IMR-90 (cell line): Measurements from ENCODE around the gene UGT1A7. TPM values are rescaled to one million over a fixed set of nuclear protein-coding genes. Genes with fewer than 3 reads are reported as not detected.

ENCODE experiments used
- ATAC-seq: fragments of 200-7000 bp; cut with Tn5 transposase; 2 replicates; pipeline ENCODE4 v1.9.1; 2020; ENCODE audit warnings: low read depth, mild to moderate bottlenecking, moderate library complexity
- BruUV-seq: library from RNA; stranded (reverse); fragments of 400-500 nt; replicated peaks from 2 replicates; lab custom pipeline; 2021; lab: Mats Ljungman, UMichigan
- CTCF ChIA-PET: fragments of 300-600 bp; formaldehyde crosslinking; extraction: SDS; loops from one replicate; lab custom pipeline; 2021; ENCODE audit warnings: antibody characterized with exemption; lab: Yijun Ruan, JAX
- POLR2A ChIA-PET: fragments of 300-600 bp; sonication (Branson Sonifier 250); formaldehyde crosslinking; loops from one replicate; lab custom pipeline; 2022; ENCODE audit warnings: antibody characterized with exemption; ENCODE audit not compliant: unreplicated experiment; lab: Charles Lee
- DNase-seq: peaks from one replicate; pipeline ENCODE4 v3.0.0; 2013
- H2AFZ ChIP-seq: replicated peaks from 2 replicates; pipeline ENCODE3; 2013; ENCODE audit warnings: low read length, mild to moderate bottlenecking; ENCODE audit not compliant: poor library complexity
- H2AK5ac ChIP-seq: 2 replicates; pipeline ENCODE4 v1.6.1; 2013; ENCODE audit warnings: low read depth, low read length, inconsistent platforms
- H2AK9ac ChIP-seq: replicated peaks from 2 replicates; pipeline ENCODE3; 2013; ENCODE audit warnings: mild to moderate bottlenecking, low read depth, low read length, moderate library complexity; ENCODE audit not compliant: poor library complexity
- H2BK120ac ChIP-seq: 2 replicates; pipeline ENCODE4 v1.6.1; 2013; ENCODE audit warnings: low read depth, low read length, inconsistent platforms
- H2BK15ac ChIP-seq: 3 replicates; pipeline ENCODE4 v1.6.1; 2013; ENCODE audit warnings: low read depth, low read length, inconsistent platforms
- H2BK20ac ChIP-seq: 2 replicates; pipeline ENCODE4 v1.6.1; 2013; ENCODE audit warnings: low read depth, mild to moderate bottlenecking, inconsistent platforms, low read length, moderate library complexity
- H2BK5ac ChIP-seq: 2 replicates; pipeline ENCODE4 v1.6.1; 2013; ENCODE audit warnings: mild to moderate bottlenecking, low read depth, low read length, inconsistent platforms; ENCODE audit not compliant: poor library complexity, severe bottlenecking
- H3K14ac ChIP-seq: replicated peaks from 2 replicates; pipeline ENCODE4 v1.6.1; 2013; ENCODE audit warnings: low read depth, low read length, inconsistent platforms
- H3K18ac ChIP-seq: 2 replicates; pipeline ENCODE4 v1.6.1; 2013; ENCODE audit warnings: low read depth, low read length, control low read depth
- H3K23ac ChIP-seq: 2 replicates; pipeline ENCODE4 v1.6.1; 2013; ENCODE audit warnings: low read depth, low read length, inconsistent platforms
- H3K27ac ChIP-seq: 2 replicates; pipeline ENCODE4 v1.5.1; 2013; ENCODE audit warnings: mild to moderate bottlenecking, control low read depth, low read length; ENCODE audit not compliant: insufficient read depth
- H3K27me3 ChIP-seq: 2 replicates; pipeline ENCODE4 v1.6.1; 2013; ENCODE audit warnings: low read length; ENCODE audit not compliant: control insufficient read depth, insufficient read depth
- H3K36me3 ChIP-seq: 2 replicates; pipeline ENCODE4 v1.6.1; 2013; ENCODE audit warnings: low read length, mixed read lengths; ENCODE audit not compliant: control insufficient read depth, insufficient read depth
- H3K4ac ChIP-seq: 2 replicates; pipeline ENCODE4 v1.6.1; 2013; ENCODE audit warnings: low read depth, low read length, inconsistent platforms
- H3K4me1 ChIP-seq: 2 replicates; pipeline ENCODE4 v1.6.1; 2013; ENCODE audit warnings: low read length, mixed read lengths; ENCODE audit not compliant: control insufficient read depth, insufficient read depth
- H3K4me2 ChIP-seq: 2 replicates; pipeline ENCODE4 v1.6.1; 2013; ENCODE audit warnings: low read depth, mild to moderate bottlenecking, control low read depth, low read length, moderate library complexity
- H3K4me3 ChIP-seq: 2 replicates; pipeline ENCODE4 v1.5.1; 2013; ENCODE audit warnings: low read depth, mild to moderate bottlenecking, control low read depth, low read length, moderate library complexity; ENCODE audit not compliant: insufficient read depth
- H3K56ac ChIP-seq: 2 replicates; pipeline ENCODE4 v1.6.1; 2013; ENCODE audit warnings: low read length, inconsistent platforms; ENCODE audit not compliant: insufficient read depth; ENCODE audit errors: extremely low read depth
- H3K79me1 ChIP-seq, 2 experiments: 2 replicates each; pipeline ENCODE4 v1.6.1; 2013; ENCODE audit warnings: low read length in 2 of 2, inconsistent platforms in 1 of 2, low read depth in 1 of 2
- H3K9ac ChIP-seq: 2 replicates; pipeline ENCODE4 v1.6.1; 2013; ENCODE audit warnings: low read depth, low read length, control low read depth
- H3K9me1 ChIP-seq: 2 replicates; pipeline ENCODE4 v1.6.1; 2013; ENCODE audit warnings: low read length, inconsistent platforms; ENCODE audit not compliant: insufficient read depth
- H3K9me3 ChIP-seq: 2 replicates; pipeline ENCODE4 v1.6.1; 2013; ENCODE audit warnings: low read length; ENCODE audit not compliant: control insufficient read depth, insufficient read depth
- H4K20me1 ChIP-seq: 2 replicates; pipeline ENCODE4 v1.6.1; 2013; ENCODE audit warnings: low read length, inconsistent platforms; ENCODE audit not compliant: insufficient read depth
- H4K5ac ChIP-seq: 2 replicates; pipeline ENCODE4 v1.6.1; 2013; ENCODE audit warnings: mild to moderate bottlenecking, low read depth, low read length, control low read depth
- H4K8ac ChIP-seq, 2 experiments: 2 replicates each; pipeline ENCODE4 v1.6.1; 2013; ENCODE audit warnings: low read depth in 2 of 2, low read length in 2 of 2, control low read depth in 1 of 2, inconsistent platforms in 1 of 2
- H4K91ac ChIP-seq: 2 replicates; pipeline ENCODE4 v1.6.1; 2013; ENCODE audit warnings: low read depth, low read length, inconsistent platforms; ENCODE audit not compliant: insufficient read depth
- CHD1 ChIP-seq: IDR thresholded peaks from 2 replicates; pipeline ENCODE4 v1.6.1; 2012; ENCODE audit warnings: low read depth, low read length, improper control_type of control experiment
- RCOR1 ChIP-seq: IDR thresholded peaks from 2 replicates; pipeline ENCODE4 v1.6.1; 2012; ENCODE audit warnings: mild to moderate bottlenecking, low read length, improper control_type of control experiment; ENCODE audit not compliant: insufficient replicate concordance
- RFX5 ChIP-seq: IDR thresholded peaks from 2 replicates; pipeline ENCODE4 v1.8.0; 2012; ENCODE audit warnings: low read depth, mild to moderate bottlenecking, low read length, moderate library complexity
- WGBS, 2 experiments: methylation state at CpG; one replicate each; pipeline versions ENCODE4 v1.1.5 to v1.1.7; 2013; ENCODE audit warnings: missing lambda C conversion rate in 2 of 2; ENCODE audit not compliant: insufficient read length in 1 of 2; ENCODE audit errors: extremely low coverage in 2 of 2; 5-methylcytosine and 5-hydroxymethylcytosine counted together
- dilution Hi-C: fragments of 300-500 bp; cut with HindIII; formaldehyde crosslinking; loops from one replicate; pipeline ENCODE4 v1.14.3; 2018; ENCODE audit warnings: low sequenced_read_pairs; ENCODE audit not compliant: unreplicated experiment
- in situ Hi-C: fragments of 300-500 bp; cut with MboI; formaldehyde crosslinking; loops from 3 replicates; pipeline ENCODE4 v1.14.3; 2019; ENCODE audit warnings: low sequenced_read_pairs, inconsistent platforms, mixed read lengths
- intact Hi-C: fragments of 100-400 bp; cut with micrococcal nuclease; formaldehyde crosslinking; loops from 2 replicates; pipeline ENCODE4 v1.10.0; 2022
- polyA plus RNA-seq, 3 experiments: library from polyadenylated mRNA; depleted of rRNA; stranded (reverse); fragments of >200 nt; gene quantifications; 2 replicates each; pipeline ENCODE4 v1.2.3, GENCODE V29; 2012; ENCODE audit warnings: low replicate concordance in 1 of 3
- total RNA-seq: library from RNA; depleted of rRNA; stranded (reverse); fragments of >200 nt; gene quantifications from 2 replicates; pipeline ENCODE4 v1.2.3, GENCODE V29; 2012
- TF ChIP-seq, protein P1 (sequence below): fragments of 150-350 bp; IDR thresholded peaks from 2 replicates; pipeline ENCODE4 v1.6.1; 2016; ENCODE audit warnings: low read depth, mild to moderate bottlenecking, low read length, moderate library complexity, borderline replicate concordance

UGT1A7 gene
- total and polyA plus RNA-seq, 2 of the 4 experiments (the other 2 are of a cell fraction) = not detected

DNA sequence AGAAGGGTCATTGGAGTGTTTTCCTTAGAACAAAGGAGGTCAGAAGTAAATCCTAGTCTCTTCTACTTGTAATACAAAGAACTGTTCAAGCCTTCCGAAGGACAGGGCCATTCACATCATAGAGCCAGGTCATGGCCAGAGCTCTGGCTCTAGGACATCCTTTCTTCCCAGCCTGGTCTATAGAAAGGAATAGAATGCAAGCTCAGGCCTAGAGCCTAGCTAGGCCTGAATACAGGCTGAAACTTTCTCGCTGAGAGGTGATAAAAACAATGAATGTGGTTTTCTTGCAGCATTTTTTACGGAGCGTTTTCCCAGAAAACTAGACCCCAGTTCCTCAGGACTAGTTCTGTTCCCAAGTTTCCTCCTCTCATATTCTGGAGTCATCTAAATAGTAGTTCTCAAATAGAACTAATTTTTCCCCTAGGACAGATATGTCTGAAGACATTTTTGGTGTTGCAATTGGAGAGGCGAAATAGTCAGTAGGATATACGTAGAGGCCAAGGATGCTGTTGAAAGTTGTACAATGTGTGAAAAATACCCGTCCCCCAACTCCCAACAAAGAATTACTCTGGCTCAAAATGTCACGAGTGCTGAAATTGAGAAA, 17.8 kb downstream of the UGT1A7 start:
- Histone ChIP-seq H4K91ac (peak overlapping the region; percentile 21; the same call in 1 of the 2 replicates), H2AFZ (no peak overlapping the region), H3K36me3 (no peaks in the 10 kb centered on the region), H3K4me1 (peaks cover 4% of the 10 kb centered on the region), H3K9me3 (no peaks in the 10 kb centered on the region), H3K4me2 (no peak overlapping the region), H2BK5ac (peak overlapping the region; percentile 55), H3K79me1 (no peaks in the 10 kb centered on the region), H2AK5ac (no peak overlapping the region), H4K8ac (no peak overlapping the region; a peak in 1 of 4 replicates), H3K23ac (no peak overlapping the region), H3K27ac (peak overlapping the region; percentile 99; the same call in 1 of the 2 replicates), H3K18ac (peak overlapping the region; percentile 100), H3K9me1 (no peaks in the 10 kb centered on the region), H2AK9ac (no peak overlapping the region), H2BK120ac (no peak overlapping the region), H2BK15ac (no peak overlapping the region), H3K9ac (peak overlapping the region; percentile 48; the same call in 1 of the 2 replicates), H2BK20ac (no peak overlapping the region), H3K56ac (no peak overlapping the region), H3K14ac (no peak overlapping the region), H3K27me3 (no peaks in the 10 kb centered on the region), H3K4me3 (no peak overlapping the region), H3K4ac (no peak overlapping the region), H4K5ac (peak overlapping the region; percentile 100), H4K20me1 (no peaks in the 10 kb centered on the region)
- no CpG with 5 or more reads among the region's 8 CpGs for WGBS, 2 experiments
- ATAC-seq (no peak), DNase-seq (no peak)
- dilution Hi-C loops = no loop called here
- TF ChIP-seq CHD1 (no peak), RFX5 (no peak), RCOR1 (no peak)
- TF ChIP-seq, protein P1, sequence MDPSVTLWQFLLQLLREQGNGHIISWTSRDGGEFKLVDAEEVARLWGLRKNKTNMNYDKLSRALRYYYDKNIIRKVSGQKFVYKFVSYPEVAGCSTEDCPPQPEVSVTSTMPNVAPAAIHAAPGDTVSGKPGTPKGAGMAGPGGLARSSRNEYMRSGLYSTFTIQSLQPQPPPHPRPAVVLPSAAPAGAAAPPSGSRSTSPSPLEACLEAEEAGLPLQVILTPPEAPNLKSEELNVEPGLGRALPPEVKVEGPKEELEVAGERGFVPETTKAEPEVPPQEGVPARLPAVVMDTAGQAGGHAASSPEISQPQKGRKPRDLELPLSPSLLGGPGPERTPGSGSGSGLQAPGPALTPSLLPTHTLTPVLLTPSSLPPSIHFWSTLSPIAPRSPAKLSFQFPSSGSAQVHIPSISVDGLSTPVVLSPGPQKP = no peak
- CTCF ChIA-PET = no interaction called here
- BruUV-seq = no TSS peak
- POLR2A ChIA-PET = no interaction called here
- in situ Hi-C loops = no loop called here
- intact Hi-C loops = no loop called here
